HepG2 (cell line): ENCODE results near the gene PPP1R27. TPM values are rescaled to one million over a fixed set of nuclear protein-coding genes. Genes with fewer than 3 reads are reported as not detected.
A peak's percentile ranks its signal among the peaks of the same experiment; 100 is the strongest.

Experiments used
- ARID5B ChIP-seq: IDR thresholded peaks from 2 replicates; pipeline ENCODE4 v1.4.0; 2020; ENCODE audit warnings: mild to moderate bottlenecking, missing genetic modification reagents
- CREB1 ChIP-seq, 2 experiments: fragments of 450-650 bp in 1 of 2; IDR thresholded peaks; 2 replicates each; pipeline ENCODE4 v1.6.1; 2016 to 2017; ENCODE audit warnings: control low read depth in 1 of 2, mild to moderate bottlenecking in 1 of 2, missing compliant biosample characterization in 1 of 2, missing genetic modification characterization in 1 of 2
- CREM ChIP-seq, 2 experiments: sonication (generic) in 1 of 2; formaldehyde crosslinking in 1 of 2; IDR thresholded peaks; 2 replicates each; pipeline versions ENCODE4 v1.4.0 to v1.6.1; 2016 to 2020; ENCODE audit warnings: antibody characterized with exemption in 1 of 2, mild to moderate bottlenecking in 1 of 2, missing genetic modification reagents in 1 of 2
- DPF2 ChIP-seq: sonication (generic); formaldehyde crosslinking; IDR thresholded peaks from 2 replicates; pipeline ENCODE4 v1.4.0; 2020; ENCODE audit warnings: mild to moderate bottlenecking, low read depth, missing genetic modification reagents, borderline replicate concordance
- GZF1 ChIP-seq: sonication (generic); formaldehyde crosslinking; IDR thresholded peaks from 2 replicates; pipeline ENCODE4 v1.5.1; 2020; ENCODE audit warnings: mild to moderate bottlenecking, missing genetic modification reagents
- HDAC1 ChIP-seq: sonication (generic); formaldehyde crosslinking; IDR thresholded peaks from 2 replicates; pipeline ENCODE4 v1.5.1; 2020; ENCODE audit warnings: mild to moderate bottlenecking, missing genetic modification reagents
- HNF4A ChIP-seq: sonication (generic); formaldehyde crosslinking; IDR thresholded peaks from 2 replicates; pipeline ENCODE4 v1.4.0; 2020; ENCODE audit warnings: missing genetic modification reagents
- HOXA3 ChIP-seq: sonication (generic); formaldehyde crosslinking; IDR thresholded peaks from 2 replicates; pipeline ENCODE4 v1.5.0; 2020; ENCODE audit warnings: missing genetic modification reagents
- HOXA7 ChIP-seq: sonication (generic); formaldehyde crosslinking; IDR thresholded peaks from 2 replicates; pipeline ENCODE4 v1.8.1; 2022; ENCODE audit warnings: mild to moderate bottlenecking, missing genetic modification reagents, moderate library complexity
- KAT2B ChIP-seq: fragments of 150-350 bp; IDR thresholded peaks from 2 replicates; pipeline ENCODE4 v1.6.1; 2014; ENCODE audit warnings: low read depth, low read length, borderline replicate concordance
- KLF9 ChIP-seq: IDR thresholded peaks from 2 replicates; pipeline ENCODE4 v1.6.1; 2016; ENCODE audit warnings: low read depth
- PAX8 ChIP-seq: sonication (generic); formaldehyde crosslinking; IDR thresholded peaks from 2 replicates; pipeline ENCODE4 v1.8.0; 2022; ENCODE audit warnings: mild to moderate bottlenecking, missing genetic modification reagents, borderline replicate concordance
- PBX2 ChIP-seq: IDR thresholded peaks from 2 replicates; pipeline ENCODE4 v1.6.1; 2016; ENCODE audit warnings: control low read depth
- POGZ ChIP-seq: sonication (generic); formaldehyde crosslinking; IDR thresholded peaks from 2 replicates; pipeline ENCODE4 v1.4.0; 2020; ENCODE audit warnings: mild to moderate bottlenecking, missing genetic modification reagents
- PRDM10 ChIP-seq: sonication (generic); formaldehyde crosslinking; IDR thresholded peaks from 2 replicates; pipeline ENCODE4 v1.4.0; 2020; ENCODE audit warnings: low read depth, missing genetic modification reagents
- RXRB ChIP-seq: IDR thresholded peaks from 2 replicates; pipeline ENCODE4 v1.6.1; 2016; ENCODE audit warnings: borderline replicate concordance, missing genetic modification reagents, missing compliant biosample characterization
- TSC22D2 ChIP-seq: sonication (generic); formaldehyde crosslinking; IDR thresholded peaks from 2 replicates; pipeline ENCODE4 v1.5.1; 2020; ENCODE audit warnings: missing genetic modification reagents, mild to moderate bottlenecking, borderline replicate concordance
- ZFP36 ChIP-seq: fragments of 150-350 bp; IDR thresholded peaks from 2 replicates; pipeline ENCODE4 v1.6.1; 2018; ENCODE audit warnings: borderline replicate concordance, low read length, low read depth; ENCODE audit not compliant: partially characterized antibody
- ZFP37 ChIP-seq: sonication (generic); formaldehyde crosslinking; IDR thresholded peaks from 2 replicates; pipeline ENCODE4 v1.4.0; 2020; ENCODE audit warnings: missing genetic modification reagents, borderline replicate concordance
- ZNF207 ChIP-seq: fragments of 450-650 bp; IDR thresholded peaks from 2 replicates; pipeline ENCODE4 v1.6.1; 2016; ENCODE audit warnings: antibody characterized with exemption, borderline replicate concordance
- ZNF264 ChIP-seq: sonication (generic); formaldehyde crosslinking; IDR thresholded peaks from 2 replicates; pipeline ENCODE4 v1.4.0; 2020; ENCODE audit warnings: missing genetic modification reagents
- ZNF644 ChIP-seq: IDR thresholded peaks from 2 replicates; pipeline ENCODE4 v1.6.1; 2016; ENCODE audit warnings: low read depth
- ZSCAN12 ChIP-seq: sonication (generic); formaldehyde crosslinking; IDR thresholded peaks from 2 replicates; pipeline ENCODE4 v1.9.0; 2021; ENCODE audit warnings: mild to moderate bottlenecking, missing genetic modification reagents
- polyA plus RNA-seq, 8 experiments: library from polyadenylated mRNA; depleted of rRNA in 3 of 8; stranded (reverse) in 7 of 8; unstranded in 1 of 8; fragments of >200 nt; fragmentation: Illumina TruSeq in 4 of 8; extraction: Trizol in 4 of 8; gene quantifications; 2 replicates each; pipeline versions ENCODE4 v1.2.1 to v1.2.3, GENCODE V29; 2011 to 2016; ENCODE audit warnings: low read depth in 4 of 8, missing spikeins in 1 of 8, mixed read lengths in 1 of 8; ENCODE audit not compliant: insufficient read depth in 1 of 8
- total RNA-seq, 5 experiments: library from RNA; depleted of rRNA; stranded (reverse); fragments of >200 nt; fragmentation: Illumina TruSeq; extraction: Trizol; gene quantifications; 2 replicates each; pipeline ENCODE4 v1.2.3, GENCODE V29; 2016; ENCODE audit warnings: low read depth in 1 of 5

PPP1R27 gene
- total and polyA plus RNA-seq, 2 of the 13 experiments (the other 11 are each of a cell fraction or from before 2014, with no cell fraction given): 0.17 to 1.00 TPM

GRCh38 chr17:81863123-81863675, 28.3 kb upstream of the PPP1R27 start (continued):
- TF ChIP-seq ARID5B (CRISPR knock-in tag) (no peak), ZNF207 (no peak), KLF9 (CRISPR knock-in tag) (no peak), HNF4A (CRISPR knock-in tag) (peak; percentile 61), PBX2 (CRISPR knock-in tag) (no peak), CREM (IDR thresholded peaks at IDR 0.05) (no peak), CREM (CRISPR knock-in tag; IDR thresholded peaks at IDR 0.05) (no peak), ZFP37 (CRISPR knock-in tag) (no peak), HOXA7 (CRISPR knock-in tag) (no peak), TSC22D2 (no peak), ZNF264 (CRISPR knock-in tag) (no peak), PAX8 (CRISPR knock-in tag) (no peak), CREB1 (IDR thresholded peaks at IDR 0.05) (no peak), CREB1 (CRISPR knock-in tag; IDR thresholded peaks at IDR 0.05) (no peak), ZFP36 (no peak), GZF1 (CRISPR knock-in tag) (no peak), RXRB (CRISPR knock-in tag) (no peak), KAT2B (no peak), ZSCAN12 (CRISPR knock-in tag) (no peak), HOXA3 (peak; percentile 36; the same call in 1 of the 2 replicates), HDAC1 (CRISPR knock-in tag) (no peak), DPF2 (CRISPR knock-in tag) (0 out of 2 replicates have a peak, but pooled peaks have one; percentile 26), POGZ (CRISPR knock-in tag) (no peak), PRDM10 (CRISPR knock-in tag) (no peak), ZNF644 (no peak)
